GM21717 (cell line): ENCODE measurements around the gene GSS.

ENCODE experiments used
- ATAC-seq: cut with Tn5 transposase; IDR thresholded peaks from one replicate; pipeline ENCODE4 v1.9.1; 2021; ENCODE audit warnings: mild to moderate bottlenecking, moderate library complexity; ENCODE audit not compliant: unreplicated experiment

The GSS gene

GRCh38 chr20:34978092-34978744 is 22.6 kb upstream of the GSS start:
- ATAC-seq = no peak

- no peak for ATAC-seq
Observed at GRCh38 chr20:34977365-34978091, 21.9 kb upstream of the GSS start.

GRCh38 chr20:34976286-34976685 is 20.7 kb upstream of the GSS start:
- ATAC-seq = no peak

- ATAC-seq = no peak
Observed at GRCh38 chr20:34974246-34974645, 18.6 kb upstream of the GSS start.

- ATAC-seq = no peak
Observed at GRCh38 chr20:34971561-34972235, 16.1 kb upstream of the GSS start.

- ATAC-seq = no peak
Observed at GRCh38 chr20:34970846-34971560, 15.4 kb upstream of the GSS start.

GRCh38 chr20:34970193-34970840 is 14.7 kb upstream of the GSS start:
- no peak for ATAC-seq

- ATAC-seq = no peak
Observed at GRCh38 chr20:34968042-34968775, 12.6 kb upstream of the GSS start.

GRCh38 chr20:34967421-34967820 is 11.8 kb upstream of the GSS start:
- ATAC-seq = no peak

GRCh38 chr20:34965051-34965450 is 9.4 kb upstream of the GSS start:
- no peak for ATAC-seq

- no peak for ATAC-seq
Observed at GRCh38 chr20:34964486-34964885, 8.9 kb upstream of the GSS start.

- ATAC-seq = no peak
Observed at GRCh38 chr20:34956751-34957472, 1.3 kb upstream of the GSS start.

GRCh38 chr20:34956041-34956458 is 444 bp upstream of the GSS start:
- no peak for ATAC-seq

- ATAC-seq = no peak
Observed at GRCh38 chr20:34954904-34955230, 739 bp downstream of the GSS start.

GRCh38 chr20:34953960-34954359 is 1.6 kb downstream of the GSS start:
- ATAC-seq = no peak

GRCh38 chr20:34952671-34953070 is 2.9 kb downstream of the GSS start:
- ATAC-seq = no peak

GRCh38 chr20:34951652-34952051 is 4.0 kb downstream of the GSS start:
- no peak for ATAC-seq

- ATAC-seq = no peak
Observed at GRCh38 chr20:34951252-34951651, 4.4 kb downstream of the GSS start.

- no peak for ATAC-seq
Observed at GRCh38 chr20:34949120-34949519, 6.5 kb downstream of the GSS start.

- ATAC-seq = no peak
Observed at GRCh38 chr20:34948030-34948429, 7.6 kb downstream of the GSS start.
